Lower leg skin (tissue), 3 donors: ENCODE measurements around the gene CENATAC.

Source experiments
- POLR2A ChIP-seq, 2 donors: fragments of 450-650 bp; IDR thresholded peaks; one replicate each; pipeline ENCODE4 v1.6.1; 2016 to 2017; ENCODE audit warnings: antibody characterized with exemption in 2 of 2, mild to moderate bottlenecking in 1 of 2, moderate library complexity in 1 of 2
- TF ChIP-seq, protein P1 (sequence below), 3 donors: fragments of 450-650 bp; IDR thresholded peaks; one replicate each; pipeline ENCODE4 v1.5.1; 2016; ENCODE audit warnings: antibody characterized with exemption in 3 of 3, mild to moderate bottlenecking in 3 of 3, moderate library complexity in 2 of 3

DNA sequence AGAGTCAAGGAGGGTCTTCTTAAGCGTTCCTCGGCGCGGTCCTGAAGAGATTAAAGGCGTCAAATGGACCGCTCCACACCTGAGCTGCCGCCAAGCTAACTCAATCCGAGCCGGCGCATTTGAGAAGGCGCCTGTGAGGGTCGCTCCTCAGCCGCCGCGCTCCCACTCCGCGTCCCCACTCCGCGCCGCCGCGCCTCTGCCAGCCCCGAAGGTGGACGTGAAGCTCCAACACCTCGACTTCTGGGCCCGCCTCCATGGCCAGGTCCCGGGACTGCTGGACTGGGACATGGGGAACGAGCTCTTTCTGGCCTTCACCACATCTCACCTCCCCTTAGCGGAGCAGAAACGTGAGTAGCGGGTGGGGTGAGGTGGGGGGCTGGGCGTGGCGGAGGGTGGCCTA is 26.3 kb upstream of the CENATAC start, which contains the start of gene FOXR1:
- TF ChIP-seq, protein P1, sequence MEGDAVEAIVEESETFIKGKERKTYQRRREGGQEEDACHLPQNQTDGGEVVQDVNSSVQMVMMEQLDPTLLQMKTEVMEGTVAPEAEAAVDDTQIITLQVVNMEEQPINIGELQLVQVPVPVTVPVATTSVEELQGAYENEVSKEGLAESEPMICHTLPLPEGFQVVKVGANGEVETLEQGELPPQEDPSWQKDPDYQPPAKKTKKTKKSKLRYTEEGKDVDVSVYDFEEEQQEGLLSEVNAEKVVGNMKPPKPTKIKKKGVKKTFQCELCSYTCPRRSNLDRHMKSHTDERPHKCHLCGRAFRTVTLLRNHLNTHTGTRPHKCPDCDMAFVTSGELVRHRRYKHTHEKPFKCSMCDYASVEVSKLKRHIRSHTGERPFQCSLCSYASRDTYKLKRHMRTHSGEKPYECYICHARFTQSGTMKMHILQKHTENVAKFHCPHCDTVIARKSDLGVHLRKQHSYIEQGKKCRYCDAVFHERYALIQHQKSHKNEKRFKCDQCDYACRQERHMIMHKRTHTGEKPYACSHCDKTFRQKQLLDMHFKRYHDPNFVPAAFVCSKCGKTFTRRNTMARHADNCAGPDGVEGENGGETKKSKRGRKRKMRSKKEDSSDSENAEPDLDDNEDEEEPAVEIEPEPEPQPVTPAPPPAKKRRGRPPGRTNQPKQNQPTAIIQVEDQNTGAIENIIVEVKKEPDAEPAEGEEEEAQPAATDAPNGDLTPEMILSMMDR (IDR thresholded peaks at IDR 0.05) = no peak
- TF ChIP-seq POLR2A (IDR thresholded peaks at IDR 0.05) = no peak
